HG03432 (cell line): Measurements from ENCODE around the gene PTPRG.

Source experiments
- ATAC-seq: cut with Tn5 transposase; IDR thresholded peaks from one replicate; pipeline ENCODE4 v1.9.1; 2021; ENCODE audit warnings: mild to moderate bottlenecking, moderate library complexity; ENCODE audit not compliant: unreplicated experiment

Gene PTPRG

GRCh38 chr3:62127116-62127515 is 565.7 kb downstream of the PTPRG start:
- no peak for ATAC-seq

DNA sequence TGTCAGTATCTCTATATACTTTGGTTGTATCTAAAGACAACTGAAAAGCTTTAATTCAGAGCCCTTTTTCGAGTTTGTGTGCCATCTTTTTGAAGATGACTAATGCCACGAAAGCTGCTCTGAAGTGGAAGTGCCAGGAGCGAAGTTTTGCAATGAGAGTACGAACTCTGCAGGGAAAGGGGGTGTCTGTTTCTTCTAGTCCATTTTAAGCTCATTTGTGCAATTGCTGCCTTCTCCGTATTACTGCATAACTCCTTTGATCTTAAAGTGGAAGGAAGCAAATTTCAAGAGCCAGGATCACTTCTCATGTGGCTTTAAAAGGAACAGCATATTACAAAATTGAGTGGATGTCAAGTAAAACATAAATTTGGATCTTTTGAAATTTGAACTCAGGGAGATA is 566.7 kb downstream of the PTPRG start:
- ATAC-seq: no peak

DNA sequence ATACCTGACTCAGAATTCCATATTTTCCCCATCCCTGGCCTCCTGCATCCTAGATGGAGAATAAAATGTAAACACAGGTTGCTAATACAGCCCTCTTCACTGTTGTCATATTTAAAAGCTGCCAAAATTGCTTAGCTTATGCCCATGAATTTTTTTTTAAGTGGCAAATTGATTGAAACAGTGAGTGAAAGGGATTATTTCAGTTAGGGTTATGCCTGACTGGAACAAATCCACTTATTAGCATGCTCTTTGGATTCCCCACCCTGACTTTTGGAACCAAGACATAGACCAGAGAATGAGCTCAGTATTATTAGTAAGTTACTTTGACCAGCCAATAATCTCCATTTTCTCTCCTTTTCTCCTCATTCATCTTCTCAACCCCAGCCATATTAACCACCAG is 567.3 kb downstream of the PTPRG start:
- ATAC-seq: no peak

GRCh38 chr3:62131050-62131449 is 569.7 kb downstream of the PTPRG start:
- ATAC-seq: no peak

- ATAC-seq: no peak
Observed at GRCh38 chr3:62131620-62132019, 570.2 kb downstream of the PTPRG start.

DNA sequence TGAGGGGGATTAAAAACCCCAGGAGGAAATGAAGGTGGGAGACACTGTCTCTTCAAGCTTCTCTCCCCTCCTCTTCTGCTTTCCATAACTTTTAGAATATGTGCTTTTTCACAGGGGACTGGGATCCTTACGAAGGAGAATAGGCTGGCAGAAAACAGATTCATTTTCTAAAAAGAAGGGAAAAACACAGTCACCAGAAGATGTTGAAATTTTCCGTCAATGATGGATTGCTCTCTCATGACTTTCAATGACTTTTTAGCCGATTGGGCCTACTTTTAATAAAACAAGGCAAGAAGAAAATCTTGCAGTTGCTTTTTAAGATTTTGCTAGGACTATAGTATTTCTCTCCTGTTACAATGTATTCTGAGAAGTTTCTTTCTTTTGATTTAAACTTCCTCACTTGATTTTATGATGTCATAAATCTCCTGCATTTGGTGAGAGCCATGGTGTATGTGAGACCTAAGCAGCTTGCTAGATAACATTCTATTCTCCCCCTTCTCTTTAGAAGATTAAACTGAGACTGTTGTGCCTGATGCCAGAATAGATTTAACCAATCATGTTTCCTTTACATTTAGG is 570.7 kb downstream of the PTPRG start:
- ATAC-seq: no peak

- ATAC-seq: no peak
Observed at GRCh38 chr3:62133015-62133414, 571.6 kb downstream of the PTPRG start.

DNA sequence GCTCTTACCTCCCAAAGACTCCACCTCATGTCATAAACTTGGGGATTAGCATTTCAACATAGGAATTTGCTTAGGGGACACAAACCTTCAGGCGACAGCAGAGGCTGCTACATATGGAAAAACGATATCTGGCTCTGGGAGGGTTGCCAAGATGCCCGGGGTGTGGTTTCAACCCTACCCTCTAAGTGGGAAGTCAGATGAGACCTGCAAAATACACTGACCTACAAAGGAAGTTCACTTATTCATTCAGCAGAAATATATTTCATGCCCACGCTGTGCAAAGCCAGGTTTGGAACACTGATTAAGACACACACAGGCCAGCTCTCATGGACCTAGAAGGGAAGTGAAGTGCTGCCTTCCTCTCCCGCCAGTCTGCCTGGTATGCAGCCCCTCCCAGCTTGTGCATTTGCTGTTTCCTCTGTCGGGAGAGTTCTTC is 572.7 kb downstream of the PTPRG start:
- ATAC-seq: no peak

DNA sequence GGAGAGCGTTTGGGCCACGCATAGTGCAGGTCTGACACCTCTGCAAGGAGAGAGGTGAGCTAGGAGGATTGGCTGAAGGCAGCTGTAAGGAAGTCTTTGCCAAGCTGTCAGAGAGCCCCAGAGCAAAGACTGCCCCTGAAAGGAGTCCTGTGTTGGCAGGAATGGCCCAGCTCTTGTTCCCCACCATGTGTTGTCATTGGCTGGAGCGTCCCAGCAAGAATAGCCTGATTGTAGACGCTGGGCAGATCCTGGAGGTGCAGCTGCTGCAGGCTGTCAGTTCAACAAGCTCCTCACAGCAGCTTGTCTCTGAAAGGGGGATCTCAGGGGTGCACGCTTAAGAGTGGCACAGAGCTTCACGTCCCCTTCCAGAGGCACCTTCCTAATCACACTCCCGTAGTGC is 574.4 kb downstream of the PTPRG start:
- ATAC-seq: no peak

- ATAC-seq: no peak
Observed at GRCh38 chr3:62139957-62140356, 578.6 kb downstream of the PTPRG start.

DNA sequence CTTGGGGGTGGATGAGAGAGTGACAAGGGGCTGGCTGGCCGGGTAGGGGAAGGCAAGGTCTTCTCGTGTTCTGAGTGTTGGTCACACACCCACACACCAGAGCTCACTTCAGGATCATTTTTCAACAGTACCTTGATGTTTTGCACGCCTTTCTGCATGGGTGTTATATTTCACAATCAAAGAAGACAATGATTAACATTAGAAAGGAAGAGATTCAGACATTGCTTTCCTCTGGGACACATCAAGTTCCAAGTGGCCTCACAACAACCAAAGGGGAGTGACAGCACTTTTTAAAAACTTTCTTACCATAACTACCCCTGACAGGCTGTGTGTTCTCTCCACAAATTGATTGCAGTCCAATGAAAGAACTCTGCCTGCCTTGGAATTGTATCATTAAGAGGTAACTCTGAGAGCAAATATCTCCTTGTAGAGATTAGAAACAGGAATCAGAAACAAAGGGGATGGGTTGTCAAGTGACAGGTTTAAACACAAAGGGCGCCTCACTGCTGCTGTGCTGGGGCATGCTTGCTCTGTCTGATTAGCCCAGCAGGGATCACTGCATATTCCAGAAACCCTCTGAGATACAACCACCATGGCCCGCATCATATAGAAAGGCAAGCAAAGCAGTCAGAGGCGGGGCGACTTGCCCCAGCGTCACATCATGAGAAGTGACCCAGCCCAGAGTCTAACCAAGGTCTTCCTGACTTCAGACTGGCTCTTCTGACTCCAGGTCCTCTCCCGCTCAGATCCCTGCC is 581.1 kb downstream of the PTPRG start:
- ATAC-seq: no peak

DNA sequence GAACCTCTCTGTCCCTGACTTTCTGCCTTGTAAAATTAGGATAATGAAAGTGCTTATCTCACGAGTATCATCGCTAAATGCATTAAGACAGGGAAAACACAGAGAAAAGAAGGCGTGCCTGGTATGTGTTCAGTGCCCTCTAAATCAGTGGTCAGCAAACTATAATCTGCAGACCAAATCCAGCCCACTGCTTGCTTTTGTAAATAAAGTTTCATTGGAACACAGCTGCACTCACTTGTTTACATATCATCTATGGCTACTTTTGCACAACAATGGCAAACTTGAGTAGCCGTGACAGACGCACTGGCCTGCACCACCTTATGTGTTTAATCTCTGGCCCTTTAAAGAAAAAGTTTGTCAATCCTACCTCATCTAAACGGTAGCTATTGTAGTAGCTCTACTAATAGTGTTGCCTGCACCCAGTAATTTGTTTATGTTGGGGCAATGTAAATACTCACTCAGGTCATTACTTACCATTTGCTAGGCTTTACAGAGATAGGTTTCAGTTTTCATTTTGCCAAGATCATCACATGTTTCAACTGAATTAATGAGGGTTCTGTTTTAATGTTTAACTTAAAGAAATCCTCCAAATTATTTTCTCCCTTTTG is 582.6 kb downstream of the PTPRG start:
- no peak for ATAC-seq

- no peak for ATAC-seq
Observed at GRCh38 chr3:62144482-62144881, 583.1 kb downstream of the PTPRG start.

GRCh38 chr3:62145086-62145757 is 583.9 kb downstream of the PTPRG start:
- ATAC-seq: no peak

GRCh38 chr3:62149539-62149938 is 588.2 kb downstream of the PTPRG start:
- no peak for ATAC-seq

GRCh38 chr3:62149962-62150361 is 588.6 kb downstream of the PTPRG start:
- no peak for ATAC-seq

DNA sequence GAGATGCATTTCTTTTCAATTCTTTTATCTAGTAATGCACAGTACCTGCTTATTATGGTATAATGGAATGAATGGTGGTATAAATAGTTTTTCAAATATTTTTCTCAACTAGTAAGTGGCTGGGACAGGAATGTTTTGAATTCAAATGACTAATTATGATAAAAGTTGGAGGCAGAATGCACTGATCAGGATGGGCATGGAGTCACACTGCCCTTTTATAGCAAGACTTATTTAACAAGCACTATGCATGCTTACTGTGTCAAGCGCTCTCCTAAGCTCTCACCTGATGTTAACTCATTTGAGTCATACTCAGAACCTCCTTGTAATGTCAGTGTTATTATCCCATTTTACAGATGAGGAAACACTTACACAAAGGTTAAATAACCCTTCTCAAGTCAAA is 590.2 kb downstream of the PTPRG start:
- no peak for ATAC-seq

GRCh38 chr3:62153231-62153630 is 591.9 kb downstream of the PTPRG start:
- ATAC-seq: no peak

DNA sequence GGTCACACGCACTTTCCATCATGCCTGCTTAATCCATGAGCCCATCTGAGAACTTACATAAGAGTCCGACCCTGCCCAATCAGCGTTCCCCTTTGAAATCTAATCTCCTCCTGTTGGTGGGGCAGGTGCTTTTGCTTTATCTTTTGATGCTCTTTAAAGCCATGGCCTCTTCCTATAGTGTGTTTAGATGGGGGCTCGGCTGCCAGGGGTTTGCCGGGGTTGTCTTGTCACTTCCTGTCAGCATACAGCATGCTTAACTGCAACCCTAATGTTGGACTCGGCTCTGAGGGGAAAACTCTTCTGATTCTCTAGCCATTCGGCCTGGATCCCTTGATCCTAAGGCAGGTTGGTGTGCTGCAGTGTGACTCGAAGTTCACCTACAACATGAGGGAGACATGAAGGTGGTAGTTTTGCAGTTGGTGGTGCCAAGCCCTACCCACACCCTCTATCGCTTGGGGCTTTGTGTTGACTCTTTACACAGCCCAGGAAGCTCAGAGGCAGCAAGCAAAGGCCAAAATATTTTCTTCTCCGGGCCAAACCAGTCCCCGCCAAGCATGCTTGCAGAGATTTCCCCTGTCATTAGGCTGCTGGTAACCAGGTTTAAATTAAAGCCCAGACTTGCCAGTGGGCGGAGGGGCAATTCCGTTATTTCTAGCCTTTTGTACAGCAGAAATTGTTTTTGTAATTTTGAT is 593.2 kb downstream of the PTPRG start:
- no peak for ATAC-seq

DNA sequence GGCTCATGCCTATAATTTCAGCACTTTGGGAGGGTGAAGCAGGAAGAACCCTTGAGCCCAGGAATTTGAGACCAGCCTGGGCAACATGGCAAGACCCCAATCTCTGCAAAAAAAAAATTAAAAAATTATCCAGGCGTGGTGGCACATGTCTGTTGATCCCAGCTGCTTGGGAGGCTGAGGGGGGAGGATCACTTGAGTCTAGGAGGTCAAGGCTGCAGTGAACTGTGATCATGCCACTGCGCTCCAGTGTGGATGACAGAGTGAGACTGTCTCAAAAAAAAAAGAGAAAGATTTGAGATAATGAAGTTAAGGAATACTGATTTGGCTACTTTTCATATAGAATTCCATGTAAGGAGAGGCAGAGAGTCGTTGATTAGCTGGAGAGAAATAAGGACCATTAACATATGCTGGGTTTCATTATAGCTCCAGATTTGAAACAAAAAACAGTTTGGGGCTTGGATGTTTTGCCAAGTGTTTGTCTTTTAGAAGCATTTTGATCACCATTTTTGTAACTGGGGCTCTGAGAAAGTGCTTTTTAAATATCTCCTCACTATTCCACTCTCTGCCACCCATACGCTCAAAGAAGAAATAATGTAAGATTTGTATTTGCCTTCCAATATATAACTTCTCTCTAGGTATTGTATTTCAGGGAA is 597.8 kb downstream of the PTPRG start:
- no peak for ATAC-seq

- ATAC-seq: no peak
Observed at GRCh38 chr3:62159709-62160092, 598.3 kb downstream of the PTPRG start.
